ENCODE data around the gene C17orf107.

The C17orf107 gene

DNA sequence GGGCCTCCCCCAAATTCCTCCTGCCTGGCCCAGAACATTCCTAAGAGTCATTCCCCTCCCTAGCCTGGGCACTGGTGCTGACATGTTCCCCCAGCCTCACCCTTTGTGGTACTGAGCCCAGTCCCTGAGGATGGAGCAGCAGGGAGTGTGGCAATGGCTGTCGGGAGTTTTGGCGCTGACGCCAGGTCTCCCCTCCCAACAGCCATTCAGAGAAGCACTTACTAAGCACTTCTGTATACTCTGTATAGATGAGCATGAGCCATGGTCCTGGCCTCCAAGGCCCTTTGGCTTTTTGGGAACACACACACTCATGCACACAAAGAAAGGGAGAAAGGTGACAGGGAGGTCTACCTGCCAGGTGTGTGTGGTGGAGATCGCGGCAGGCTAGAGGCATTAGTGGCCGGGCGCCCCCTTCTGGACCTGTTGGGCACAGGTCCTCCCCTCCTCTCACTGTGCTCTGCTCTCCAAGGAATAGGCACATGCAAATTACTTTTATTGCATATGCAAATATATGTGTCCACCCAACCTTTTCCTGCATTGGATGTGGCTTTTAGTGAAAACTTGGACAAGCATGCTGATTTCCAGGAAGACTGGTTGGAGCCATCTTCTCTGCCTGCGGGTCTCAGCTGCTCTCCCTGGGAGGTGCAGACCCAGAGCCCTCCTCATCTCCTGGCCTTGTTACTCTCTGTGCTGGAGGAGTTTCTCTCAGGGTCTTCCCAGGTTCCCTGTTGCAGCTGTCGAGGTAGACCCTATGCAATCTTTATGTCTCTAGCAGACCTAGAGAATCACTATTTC is 17.4 kb upstream of the C17orf107 start:
- Histone ChIP-seq H3K27me3 (ENCODE audit: control insufficient read depth, insufficient read depth, low read length) (no peaks in the 10 kb centered on the region), H3K9ac (ENCODE audit: low read length) (no peak overlapping the region), H3K27ac (ENCODE audit: low read depth, low read length) (no peak overlapping the region)

DNA sequence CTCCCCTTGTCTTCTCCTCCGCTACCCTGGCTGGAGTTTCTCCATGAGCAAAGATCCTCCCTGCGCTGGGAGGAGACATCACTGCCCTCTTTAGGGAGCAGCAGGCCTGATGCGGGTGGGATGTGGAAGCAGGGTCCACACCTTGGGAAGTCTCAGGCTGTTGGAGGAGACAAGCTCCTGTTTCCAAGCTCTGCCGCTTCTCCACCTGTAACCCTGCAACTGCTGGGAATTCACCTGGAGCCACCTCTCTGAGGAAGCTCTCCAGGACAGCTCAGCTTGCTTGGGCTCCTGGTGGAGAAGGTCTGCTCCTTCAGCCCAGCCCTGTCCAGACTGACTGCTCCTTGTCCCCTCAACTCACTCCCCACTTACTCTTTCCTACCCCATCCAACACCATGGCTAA is 14.8 kb upstream of the C17orf107 start:
- no peaks in the 10 kb centered on the region for H3K27me3 ChIP-seq (ENCODE audit: control insufficient read depth, insufficient read depth, low read length)
- H3K9ac ChIP-seq (ENCODE audit: low read length) = no peak overlapping the region
- H3K4me1 ChIP-seq (ENCODE audit: control insufficient read depth, insufficient read depth, low read length) = no peaks in the 10 kb centered on the region
- no peak overlapping the region for H3K4me3 ChIP-seq (ENCODE audit: low read length)
- H3K36me3 ChIP-seq (ENCODE audit: control insufficient read depth, insufficient read depth, low read length) = peaks cover 34% of the 10 kb centered on the region
- no peak overlapping the region for H3K27ac ChIP-seq (ENCODE audit: low read depth, low read length)

More for the DNA sequence above, 17.4 kb upstream of the C17orf107 start:
- Histone ChIP-seq H3K4me1 (ENCODE audit: control insufficient read depth, insufficient read depth, low read length) (no peaks in the 10 kb centered on the region), H3K36me3 (ENCODE audit: control insufficient read depth, insufficient read depth, low read length) (peaks cover 33% of the 10 kb centered on the region), H3K4me3 (ENCODE audit: low read length) (no peak overlapping the region)

DNA sequence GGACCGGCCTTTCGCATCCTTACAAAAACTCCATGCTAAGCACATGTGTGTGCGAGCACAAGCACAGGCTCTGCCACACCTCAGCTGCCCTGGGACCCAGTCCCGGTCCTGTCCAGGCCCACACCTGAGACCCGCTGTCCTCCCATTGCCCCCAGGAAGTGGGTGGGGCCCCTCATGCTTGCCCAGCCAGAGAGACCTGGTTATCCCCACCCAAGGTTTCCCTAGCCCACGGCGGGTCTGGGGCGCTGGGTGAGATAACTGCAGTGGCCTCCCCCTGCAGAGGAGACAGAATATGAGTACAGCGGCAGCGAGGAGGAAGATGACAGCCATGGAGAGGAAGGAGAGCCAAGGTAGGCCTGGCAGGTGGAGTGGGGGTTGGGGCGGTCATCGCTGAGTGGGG is 12.5 kb upstream of the C17orf107 start:
- peaks cover 49% of the 10 kb centered on the region for H3K36me3 ChIP-seq (ENCODE audit: control insufficient read depth, insufficient read depth, low read length)
- no peaks in the 10 kb centered on the region for H3K4me1 ChIP-seq (ENCODE audit: control insufficient read depth, insufficient read depth, low read length)
- no peak overlapping the region for H3K9ac ChIP-seq (ENCODE audit: low read length)
- H3K4me3 ChIP-seq (ENCODE audit: low read length) = no peak overlapping the region
- H3K27me3 ChIP-seq (ENCODE audit: control insufficient read depth, insufficient read depth, low read length) = no peaks in the 10 kb centered on the region
- no peak overlapping the region for H3K27ac ChIP-seq (ENCODE audit: low read depth, low read length)

DNA sequence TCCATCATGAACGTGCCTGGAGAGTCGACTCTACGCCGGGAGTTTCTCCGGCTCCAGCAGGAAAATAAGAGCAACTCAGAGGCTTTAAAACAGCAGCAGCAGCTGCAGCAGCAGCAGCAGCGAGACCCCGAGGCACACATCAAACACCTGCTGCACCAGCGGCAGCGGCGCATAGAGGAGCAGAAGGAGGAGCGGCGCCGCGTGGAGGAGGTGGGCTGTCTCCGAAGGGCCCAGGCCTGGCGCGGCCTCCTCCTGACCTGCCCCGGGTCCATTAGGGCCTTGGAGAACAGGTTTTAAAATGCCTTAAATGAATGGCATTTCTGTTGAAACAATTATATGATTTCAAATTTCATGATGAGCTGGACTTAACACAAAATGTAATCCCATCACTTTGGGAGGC is 11.8 kb upstream of the C17orf107 start:
- Histone ChIP-seq H3K27ac (ENCODE audit: low read depth, low read length) (no peak overlapping the region), H3K4me3 (ENCODE audit: low read length) (no peak overlapping the region), H3K4me1 (ENCODE audit: control insufficient read depth, insufficient read depth, low read length) (no peaks in the 10 kb centered on the region), H3K36me3 (ENCODE audit: control insufficient read depth, insufficient read depth, low read length) (peaks cover 52% of the 10 kb centered on the region), H3K9ac (ENCODE audit: low read length) (no peak overlapping the region), H3K27me3 (ENCODE audit: control insufficient read depth, insufficient read depth, low read length) (no peaks in the 10 kb centered on the region)

DNA sequence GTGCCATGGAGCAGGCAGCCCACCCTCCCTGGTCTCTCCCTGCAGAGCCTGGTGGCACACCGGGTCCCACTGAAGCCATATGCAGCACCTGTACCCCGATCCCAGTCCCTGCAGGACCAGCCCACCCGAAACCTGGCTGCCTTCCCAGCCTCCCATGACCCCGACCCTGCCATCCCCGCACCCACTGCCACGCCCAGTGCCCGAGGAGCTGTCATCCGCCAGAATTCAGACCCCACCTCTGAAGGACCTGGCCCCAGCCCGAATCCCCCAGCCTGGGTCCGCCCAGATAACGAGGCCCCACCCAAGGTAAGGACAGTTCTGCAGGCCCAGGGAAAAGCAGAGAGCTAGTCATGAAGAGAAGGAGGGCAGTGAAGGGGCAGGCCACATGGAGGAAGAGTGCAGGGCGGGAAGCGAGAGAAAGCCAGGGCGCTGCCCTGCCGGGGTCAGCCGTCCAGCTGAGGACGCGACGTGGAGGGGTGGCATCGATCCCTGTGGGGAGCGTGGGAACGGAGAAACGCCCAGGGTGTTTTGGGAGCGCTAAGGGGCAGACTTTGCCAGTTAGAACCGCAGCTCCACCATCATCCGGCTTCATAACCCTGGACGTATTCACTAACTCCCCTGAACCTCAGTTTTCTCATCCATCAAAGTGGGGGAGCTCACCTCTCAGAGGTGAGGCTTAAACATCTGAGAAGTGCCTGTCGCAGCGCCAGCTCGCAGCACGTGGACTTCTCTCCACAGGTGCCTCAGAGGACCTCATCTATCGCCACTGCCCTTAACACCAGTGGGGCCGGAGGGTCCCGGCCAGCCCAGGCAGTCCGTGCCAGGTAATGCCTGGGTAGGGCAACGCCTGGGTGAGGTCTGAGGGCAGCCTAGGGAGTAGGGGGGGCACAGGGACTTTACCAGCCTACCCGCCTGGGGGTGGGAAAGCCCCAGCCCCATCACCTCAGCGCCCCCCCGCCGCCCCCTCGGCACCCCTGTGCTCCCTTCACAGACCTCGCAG is 7.6 kb upstream of the C17orf107 start:
- Histone ChIP-seq H3K36me3 (ENCODE audit: control insufficient read depth, insufficient read depth, low read length) (peaks cover 58% of the 10 kb centered on the region), H3K9ac (ENCODE audit: low read length) (no peak overlapping the region), H3K4me1 (ENCODE audit: control insufficient read depth, insufficient read depth, low read length) (no peaks in the 10 kb centered on the region), H3K27ac (ENCODE audit: low read depth, low read length) (no peak overlapping the region), H3K4me3 (ENCODE audit: low read length) (no peak overlapping the region), H3K27me3 (ENCODE audit: control insufficient read depth, insufficient read depth, low read length) (no peaks in the 10 kb centered on the region)

DNA sequence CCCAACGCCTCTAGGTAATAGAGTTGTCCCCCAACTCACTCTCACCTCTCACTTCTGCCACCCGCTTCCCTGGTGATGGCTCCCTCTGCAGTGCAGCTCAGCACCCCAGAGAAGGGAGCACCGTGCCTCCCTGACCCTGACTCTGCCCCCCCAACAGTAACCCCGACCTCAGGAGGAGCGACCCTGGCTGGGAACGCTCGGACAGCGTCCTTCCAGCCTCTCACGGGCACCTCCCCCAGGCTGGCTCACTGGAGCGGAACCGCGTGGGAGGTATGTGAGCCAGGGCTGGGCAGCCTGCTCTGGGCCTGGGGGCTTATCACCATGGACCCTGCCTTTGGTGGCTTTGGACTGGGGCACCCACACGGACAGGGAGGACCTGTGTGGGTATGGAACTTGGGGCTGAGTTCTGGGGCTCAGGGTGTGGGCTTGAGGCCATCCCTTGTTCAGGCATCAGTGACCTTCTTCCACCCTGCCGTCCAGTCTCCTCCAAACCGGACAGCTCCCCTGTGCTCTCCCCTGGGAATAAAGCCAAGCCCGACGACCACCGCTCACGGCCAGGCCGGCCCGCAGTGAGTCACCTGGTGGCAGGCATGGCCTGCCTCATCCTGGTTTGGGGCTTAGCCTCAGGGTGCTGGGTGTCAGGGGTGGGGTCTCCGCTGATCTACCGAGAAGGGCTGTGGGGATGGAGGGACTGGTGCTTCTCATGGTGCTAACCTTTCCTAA is 6.7 kb upstream of the C17orf107 start:
- Histone ChIP-seq H3K4me3 (ENCODE audit: low read length) (no peak overlapping the region), H3K4me1 (ENCODE audit: control insufficient read depth, insufficient read depth, low read length) (no peaks in the 10 kb centered on the region), H3K36me3 (ENCODE audit: control insufficient read depth, insufficient read depth, low read length) (peaks cover 52% of the 10 kb centered on the region), H3K9ac (ENCODE audit: low read length) (no peak overlapping the region), H3K27ac (ENCODE audit: low read depth, low read length) (no peak overlapping the region), H3K27me3 (ENCODE audit: control insufficient read depth, insufficient read depth, low read length) (no peaks in the 10 kb centered on the region)

DNA sequence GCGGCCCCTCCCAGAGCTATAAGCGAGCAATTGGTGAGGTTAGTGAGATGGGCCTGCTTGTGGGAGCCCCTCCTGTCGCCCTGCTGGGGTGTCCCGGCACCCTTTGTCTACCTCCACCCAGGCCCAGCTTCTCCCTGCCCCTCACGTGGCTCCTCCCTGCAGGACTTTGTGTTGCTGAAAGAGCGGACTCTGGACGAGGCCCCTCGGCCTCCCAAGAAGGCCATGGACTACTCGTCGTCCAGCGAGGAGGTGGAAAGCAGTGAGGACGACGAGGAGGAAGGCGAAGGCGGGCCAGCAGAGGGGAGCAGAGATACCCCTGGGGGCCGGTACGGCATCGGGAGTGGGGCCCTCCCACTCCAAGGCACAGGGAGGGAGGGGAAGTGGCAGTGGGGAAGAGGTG is 6.1 kb upstream of the C17orf107 start:
- Histone ChIP-seq H3K27me3 (ENCODE audit: control insufficient read depth, insufficient read depth, low read length) (no peaks in the 10 kb centered on the region), H3K9ac (ENCODE audit: low read length) (no peak overlapping the region), H3K27ac (ENCODE audit: low read depth, low read length) (no peak overlapping the region), H3K4me1 (ENCODE audit: control insufficient read depth, insufficient read depth, low read length) (no peaks in the 10 kb centered on the region), H3K4me3 (ENCODE audit: low read length) (no peak overlapping the region), H3K36me3 (ENCODE audit: control insufficient read depth, insufficient read depth, low read length) (peaks cover 52% of the 10 kb centered on the region)

DNA sequence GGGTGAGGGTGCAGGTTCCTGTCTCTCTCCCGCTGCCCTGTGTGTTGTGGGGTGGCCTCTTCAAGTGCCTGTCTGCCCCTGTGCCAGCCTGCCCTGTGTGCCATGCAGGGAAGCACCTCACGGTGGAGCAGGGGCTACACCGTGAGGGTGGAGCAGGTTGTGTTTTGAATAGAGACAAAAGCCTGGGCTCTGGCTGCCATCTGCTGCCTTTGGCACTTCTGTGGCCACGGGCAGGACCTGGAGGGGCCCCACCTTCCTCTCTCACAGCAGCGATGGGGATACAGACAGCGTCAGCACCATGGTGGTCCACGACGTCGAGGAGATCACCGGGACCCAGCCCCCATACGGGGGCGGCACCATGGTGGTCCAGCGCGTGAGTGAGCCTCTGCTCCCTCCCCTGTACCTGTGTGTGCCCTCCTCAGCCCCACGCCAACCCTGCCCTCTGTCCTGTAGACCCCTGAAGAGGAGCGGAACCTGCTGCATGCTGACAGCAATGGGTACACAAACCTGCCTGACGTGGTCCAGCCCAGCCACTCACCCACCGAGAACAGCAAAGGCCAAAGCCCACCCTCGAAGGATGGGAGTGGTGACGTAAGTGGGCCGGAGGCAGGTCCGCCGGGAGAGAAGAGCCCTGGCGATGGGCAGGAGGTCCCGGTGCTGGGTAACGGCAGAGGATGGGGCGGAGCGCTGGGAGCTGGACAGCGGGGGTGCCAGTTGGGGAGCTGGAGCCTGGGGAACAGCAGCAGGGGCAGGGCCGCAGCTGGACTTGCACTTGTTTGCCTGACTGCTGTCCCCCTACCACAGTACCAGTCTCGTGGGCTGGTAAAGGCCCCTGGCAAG is 5.4 kb upstream of the C17orf107 start:
- H3K27ac ChIP-seq (ENCODE audit: low read depth, low read length) = no peak overlapping the region
- no peak overlapping the region for H3K4me3 ChIP-seq (ENCODE audit: low read length)
- peaks cover 52% of the 10 kb centered on the region for H3K36me3 ChIP-seq (ENCODE audit: control insufficient read depth, insufficient read depth, low read length)
- H3K27me3 ChIP-seq (ENCODE audit: control insufficient read depth, insufficient read depth, low read length) = peaks cover 4% of the 10 kb centered on the region
- H3K9ac ChIP-seq (ENCODE audit: low read length) = no peak overlapping the region
- H3K4me1 ChIP-seq (ENCODE audit: control insufficient read depth, insufficient read depth, low read length) = peaks cover 2% of the 10 kb centered on the region

DNA sequence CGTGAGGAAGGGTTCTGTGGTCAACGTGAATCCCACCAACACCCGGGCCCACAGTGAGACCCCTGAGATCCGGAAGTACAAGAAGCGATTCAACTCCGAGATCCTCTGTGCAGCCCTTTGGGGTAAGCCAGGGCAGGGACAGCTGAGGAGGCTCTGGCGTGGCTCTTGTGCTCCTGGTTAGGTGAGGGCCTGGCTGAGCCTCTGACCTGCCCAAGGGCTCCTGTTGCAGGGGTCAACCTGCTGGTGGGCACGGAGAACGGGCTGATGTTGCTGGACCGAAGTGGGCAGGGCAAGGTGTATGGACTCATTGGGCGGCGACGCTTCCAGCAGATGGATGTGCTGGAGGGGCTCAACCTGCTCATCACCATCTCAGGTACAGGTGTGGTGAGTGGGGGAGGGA is 4.2 kb upstream of the C17orf107 start:
- Histone ChIP-seq H3K9ac (ENCODE audit: low read length) (no peak overlapping the region), H3K36me3 (ENCODE audit: control insufficient read depth, insufficient read depth, low read length) (peaks cover 47% of the 10 kb centered on the region)

DNA sequence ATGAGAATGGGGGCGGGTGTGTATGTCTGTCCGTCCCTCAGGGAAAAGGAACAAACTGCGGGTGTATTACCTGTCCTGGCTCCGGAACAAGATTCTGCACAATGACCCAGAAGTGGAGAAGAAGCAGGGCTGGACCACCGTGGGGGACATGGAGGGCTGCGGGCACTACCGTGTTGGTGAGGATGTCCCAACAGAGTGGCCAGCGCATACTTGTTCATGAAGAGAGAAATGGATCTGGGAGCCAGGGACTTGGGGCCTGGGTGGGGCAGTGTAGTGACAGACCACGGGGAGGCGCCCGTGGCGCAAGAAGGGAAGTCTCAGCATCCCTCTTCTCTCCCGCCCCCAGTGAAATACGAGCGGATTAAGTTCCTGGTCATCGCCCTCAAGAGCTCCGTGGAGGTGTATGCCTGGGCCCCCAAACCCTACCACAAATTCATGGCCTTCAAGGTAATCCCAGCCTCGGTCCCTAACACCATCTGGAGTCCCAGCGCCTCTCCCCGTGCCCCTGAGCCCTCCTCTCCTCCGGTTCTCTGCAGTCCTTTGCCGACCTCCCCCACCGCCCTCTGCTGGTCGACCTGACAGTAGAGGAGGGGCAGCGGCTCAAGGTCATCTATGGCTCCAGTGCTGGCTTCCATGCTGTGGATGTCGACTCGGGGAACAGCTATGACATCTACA is 3.5 kb upstream of the C17orf107 start:
- H3K4me3 ChIP-seq (ENCODE audit: low read length) = no peak overlapping the region
- peaks cover 2% of the 10 kb centered on the region for H3K4me1 ChIP-seq (ENCODE audit: control insufficient read depth, insufficient read depth, low read length)
- peaks cover 12% of the 10 kb centered on the region for H3K27me3 ChIP-seq (ENCODE audit: control insufficient read depth, insufficient read depth, low read length)
- H3K36me3 ChIP-seq (ENCODE audit: control insufficient read depth, insufficient read depth, low read length) = peaks cover 40% of the 10 kb centered on the region
- H3K27ac ChIP-seq (ENCODE audit: low read depth, low read length) = no peak overlapping the region
- H3K9ac ChIP-seq (ENCODE audit: low read length) = no peak overlapping the region

More for the DNA sequence above, 4.2 kb upstream of the C17orf107 start:
- Histone ChIP-seq H3K4me3 (ENCODE audit: low read length) (no peak overlapping the region), H3K27ac (ENCODE audit: low read depth, low read length) (no peak overlapping the region), H3K27me3 (ENCODE audit: control insufficient read depth, insufficient read depth, low read length) (peaks cover 11% of the 10 kb centered on the region), H3K4me1 (ENCODE audit: control insufficient read depth, insufficient read depth, low read length) (peaks cover 2% of the 10 kb centered on the region)
